ENCODE measurements around the gene DNM2. TPM values are rescaled to one million over a fixed set of nuclear protein-coding genes. Genes with fewer than 3 reads are reported as not detected.

DNM2 gene
- total RNA-seq, 2 experiments from 2014 or later, result 279 to 286 TPM

DNA sequence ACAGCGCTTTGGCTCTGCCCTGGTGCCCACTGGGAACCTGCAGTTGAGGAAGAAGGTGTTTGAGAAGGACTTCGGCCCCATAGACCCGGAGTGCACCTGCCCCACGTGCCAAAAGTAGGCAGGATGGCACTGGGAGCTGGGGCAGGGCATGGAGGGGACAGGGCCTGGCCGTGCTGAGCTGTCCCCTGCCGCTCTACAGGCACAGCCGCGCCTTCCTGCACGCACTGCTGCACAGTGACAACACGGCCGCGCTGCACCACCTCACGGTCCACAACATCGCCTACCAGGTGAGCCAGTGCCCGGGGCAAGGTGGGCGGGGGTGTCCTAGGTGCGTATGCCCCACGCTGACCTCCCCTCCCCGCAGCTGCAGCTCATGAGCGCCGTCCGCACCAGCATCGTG lies 5.1 kb upstream of the DNM2 start:
- no peak for ATAC-seq (ENCODE audit: poor library complexity)
- intact Hi-C loops (cut with DNase I, micrococcal nuclease), result no loop called here
- CTCF ChIA-PET, result no interaction called here
- Histone ChIP-seq H3K27me3 (ENCODE audit: control insufficient read depth in 1 of 2, insufficient read depth in 2 of 2, low read length in 2 of 2) (no peaks in the 10 kb centered on the region), H3K9me3 (ENCODE audit: control insufficient read depth in 1 of 2, insufficient read depth in 1 of 2, low read length in 2 of 2) (no peaks in the 10 kb centered on the region), H3K36me3 (ENCODE audit: insufficient read depth, low read length) (peaks cover 19% of the 10 kb centered on the region), H3K4me3 (ENCODE audit: low read length) (no peak overlapping the region), H3K4me1 (ENCODE audit: insufficient read depth, low read length) (peaks cover 8% of the 10 kb centered on the region), H3K27ac (ENCODE audit: low read depth in 1 of 2, low read length in 2 of 2) (no peak overlapping the region)
- DNase-seq, result no peak
- Mint-ChIP-seq H3K27me3 (no peaks in the 10 kb centered on the region), H3K36me3 (ENCODE audit: low read depth) (peaks cover 13% of the 10 kb centered on the region), H3K27ac (peak overlapping the region; percentile 90), H3K4me3 (no peak overlapping the region), H3K9me3 (no peaks in the 10 kb centered on the region), H3K4me1 (ENCODE audit: low read depth) (peaks cover 17% of the 10 kb centered on the region)
- TF ChIP-seq, protein P1, sequence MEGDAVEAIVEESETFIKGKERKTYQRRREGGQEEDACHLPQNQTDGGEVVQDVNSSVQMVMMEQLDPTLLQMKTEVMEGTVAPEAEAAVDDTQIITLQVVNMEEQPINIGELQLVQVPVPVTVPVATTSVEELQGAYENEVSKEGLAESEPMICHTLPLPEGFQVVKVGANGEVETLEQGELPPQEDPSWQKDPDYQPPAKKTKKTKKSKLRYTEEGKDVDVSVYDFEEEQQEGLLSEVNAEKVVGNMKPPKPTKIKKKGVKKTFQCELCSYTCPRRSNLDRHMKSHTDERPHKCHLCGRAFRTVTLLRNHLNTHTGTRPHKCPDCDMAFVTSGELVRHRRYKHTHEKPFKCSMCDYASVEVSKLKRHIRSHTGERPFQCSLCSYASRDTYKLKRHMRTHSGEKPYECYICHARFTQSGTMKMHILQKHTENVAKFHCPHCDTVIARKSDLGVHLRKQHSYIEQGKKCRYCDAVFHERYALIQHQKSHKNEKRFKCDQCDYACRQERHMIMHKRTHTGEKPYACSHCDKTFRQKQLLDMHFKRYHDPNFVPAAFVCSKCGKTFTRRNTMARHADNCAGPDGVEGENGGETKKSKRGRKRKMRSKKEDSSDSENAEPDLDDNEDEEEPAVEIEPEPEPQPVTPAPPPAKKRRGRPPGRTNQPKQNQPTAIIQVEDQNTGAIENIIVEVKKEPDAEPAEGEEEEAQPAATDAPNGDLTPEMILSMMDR (IDR thresholded peaks at IDR 0.05), result no peak
- POLR2A ChIA-PET, result no interaction called here

DNA sequence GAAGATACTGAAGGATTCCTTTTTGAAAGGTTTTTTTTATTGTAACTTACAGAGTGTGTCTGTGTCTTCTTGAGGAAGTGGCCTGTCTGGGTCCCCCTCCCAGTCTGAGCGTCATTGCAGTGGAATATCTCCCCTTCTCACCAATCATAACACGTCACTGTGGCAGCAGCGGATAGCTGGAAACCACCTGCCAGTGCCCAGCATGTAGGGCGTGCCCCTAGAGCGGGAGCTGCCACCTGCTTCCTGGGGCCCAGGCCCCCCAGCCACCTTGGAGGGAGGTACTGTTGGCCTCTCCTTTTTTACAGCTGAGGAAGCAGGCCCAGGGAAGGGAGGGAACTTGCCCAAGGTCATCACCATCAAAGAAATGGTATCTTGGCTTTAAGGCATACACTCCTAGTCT lies 4.6 kb upstream of the DNM2 start:
- peaks cover 8% of the 10 kb centered on the region for H3K4me1 ChIP-seq (ENCODE audit: insufficient read depth, low read length)
- TF ChIP-seq, protein P1 (IDR thresholded peaks at IDR 0.05), result no peak
- CTCF ChIA-PET, result no interaction called here
- peak; percentile 1 for ATAC-seq (ENCODE audit: poor library complexity)
- peaks cover 13% of the 10 kb centered on the region for H3K36me3 Mint-ChIP-seq (ENCODE audit: low read depth)
- H3K27ac Mint-ChIP-seq, result peak overlapping the region; percentile 90
- no peak overlapping the region for H3K27ac ChIP-seq (ENCODE audit: low read depth in 1 of 2, low read length in 2 of 2)
- H3K4me3 ChIP-seq (ENCODE audit: low read length), result no peak overlapping the region
- H3K9me3 ChIP-seq (ENCODE audit: control insufficient read depth in 1 of 2, insufficient read depth in 1 of 2, low read length in 2 of 2), result no peaks in the 10 kb centered on the region
- H3K4me3 Mint-ChIP-seq, result peak overlapping the region; percentile 20
- no peaks in the 10 kb centered on the region for H3K27me3 ChIP-seq (ENCODE audit: control insufficient read depth in 1 of 2, insufficient read depth in 2 of 2, low read length in 2 of 2)
- peaks cover 17% of the 10 kb centered on the region for H3K4me1 Mint-ChIP-seq (ENCODE audit: low read depth)
- no peaks in the 10 kb centered on the region for H3K27me3 Mint-ChIP-seq
- intact Hi-C loops (cut with DNase I, micrococcal nuclease), result no loop called here
- peaks cover 19% of the 10 kb centered on the region for H3K36me3 ChIP-seq (ENCODE audit: insufficient read depth, low read length)
- H3K9me3 Mint-ChIP-seq, result no peaks in the 10 kb centered on the region
- DNase-seq, result peak in 3 of 14 experiments; percentile 47 to 75 (median 57)
- POLR2A ChIA-PET, result no interaction called here

GRCh38 chr19:10717054-10717355 lies 874 bp upstream of the DNM2 start:
- CTCF ChIA-PET, result interaction anchor here (0.5 to 5.2 kb wide), 32 partner anchors 11 to 313 kb away, joined by 3 to 45 read pairs (median 4); partner anchors contain the start of genes CDC37, QTRT1 and TMED1
- TF ChIP-seq, protein P1 (IDR thresholded peaks at IDR 0.05), result no peak
- Histone ChIP-seq H3K36me3 (ENCODE audit: insufficient read depth, low read length) (peaks cover 22% of the 10 kb centered on the region), H3K4me3 (ENCODE audit: low read length) (peak overlapping the region; percentile 25), H3K27ac (ENCODE audit: low read depth in 1 of 2, low read length in 2 of 2) (no peak overlapping the region), H3K9me3 (ENCODE audit: control insufficient read depth in 1 of 2, insufficient read depth in 1 of 2, low read length in 2 of 2) (no peaks in the 10 kb centered on the region), H3K4me1 (ENCODE audit: insufficient read depth, low read length) (peaks cover 43% of the 10 kb centered on the region), H3K27me3 (ENCODE audit: control insufficient read depth in 1 of 2, insufficient read depth in 2 of 2, low read length in 2 of 2) (no peaks in the 10 kb centered on the region)
- H3K27ac Mint-ChIP-seq, result peak overlapping the region; percentile 78
- H3K4me3 Mint-ChIP-seq, result peak overlapping the region; percentile 94
- H3K27me3 Mint-ChIP-seq, result no peaks in the 10 kb centered on the region
- H3K9me3 Mint-ChIP-seq, result no peaks in the 10 kb centered on the region
- intact Hi-C loops (cut with DNase I, micrococcal nuclease), result loop anchor here (1.0 to 2.0 kb wide), 8 partner anchors 14 to 147 kb away; partner anchors contain the start of gene TMED1 (in 1 of the 2)
- peaks cover 44% of the 10 kb centered on the region for H3K4me1 Mint-ChIP-seq (ENCODE audit: low read depth)
- POLR2A ChIA-PET, result interaction anchor here (0.6 to 3.9 kb wide), 25 partner anchors 13 to 174 kb away, joined by 3 to 80 read pairs (median 6); partner anchors contain the start of genes CARM1, CDKN2D, QTRT1 and TMED1
- ATAC-seq (ENCODE audit: poor library complexity) (no peak), DNase-seq (no peak)
- peaks cover 16% of the 10 kb centered on the region for H3K36me3 Mint-ChIP-seq (ENCODE audit: low read depth)

All from CD4-positive, alpha-beta T cell (primary cell).